Hematopoietic multipotent progenitor cell treated with erythropoietin and hydrocortisone succinate and interleukin-3 and kit ligand, for 4 days (in vitro differentiated cells): ENCODE data around the gene PPP1R13B.
"Not testable (repeated sequence)": the region's sequence is repeated elsewhere in the genome, so short reads cannot be mapped to it uniquely, and the experiment has no call there.

ENCODE experiments used
- DNase-seq: peaks from one replicate; pipeline ENCODE4 v3.0.0-alpha.2; 2015

The PPP1R13B gene

GRCh38 chr14:103830511-103831270 is 16.7 kb downstream of the PPP1R13B start:
- no peak for DNase-seq

- DNase-seq, result no peak
Measured at GRCh38 chr14:103828315-103828967, 18.9 kb downstream of the PPP1R13B start.

DNA sequence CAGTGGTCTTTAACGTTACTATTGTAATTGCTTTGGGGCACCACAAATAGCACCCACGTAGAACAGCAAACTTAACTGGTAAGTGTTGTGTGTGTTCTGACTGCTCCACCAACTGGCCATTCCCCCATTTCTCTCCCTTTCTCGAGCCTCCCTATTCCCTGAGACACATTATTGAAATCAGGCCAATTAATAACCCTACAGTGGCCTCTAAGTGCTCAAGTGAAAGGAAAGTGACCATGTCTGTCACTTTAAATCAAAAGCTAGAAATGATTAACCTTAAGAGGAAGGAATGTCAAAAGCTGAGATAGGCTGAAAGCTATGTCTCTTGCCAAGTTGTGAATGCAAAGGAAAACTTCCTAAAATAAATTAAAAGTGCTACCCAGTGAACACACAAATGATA is 22.3 kb downstream of the PPP1R13B start:
- DNase-seq, result no peak

DNA sequence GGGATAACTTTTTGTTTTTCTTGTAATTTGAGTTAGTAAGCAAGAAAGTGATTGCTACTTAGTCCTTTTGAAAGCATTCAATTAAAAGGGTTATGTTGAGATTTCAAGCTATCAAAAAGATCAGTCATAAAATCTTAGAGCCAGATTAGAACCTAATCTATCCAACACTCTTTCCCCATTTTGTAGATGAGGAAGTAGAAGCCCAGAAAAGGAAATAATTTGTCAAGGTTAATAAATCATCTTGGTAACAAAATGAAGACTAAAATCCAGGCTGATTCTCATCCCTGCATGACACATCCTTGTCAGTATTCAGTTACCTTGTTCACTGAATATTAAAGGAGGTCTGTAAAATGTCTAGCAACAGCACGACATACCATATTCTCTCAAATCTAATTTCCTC is 26.5 kb downstream of the PPP1R13B start:
- DNase-seq, result peak; percentile 31

DNA sequence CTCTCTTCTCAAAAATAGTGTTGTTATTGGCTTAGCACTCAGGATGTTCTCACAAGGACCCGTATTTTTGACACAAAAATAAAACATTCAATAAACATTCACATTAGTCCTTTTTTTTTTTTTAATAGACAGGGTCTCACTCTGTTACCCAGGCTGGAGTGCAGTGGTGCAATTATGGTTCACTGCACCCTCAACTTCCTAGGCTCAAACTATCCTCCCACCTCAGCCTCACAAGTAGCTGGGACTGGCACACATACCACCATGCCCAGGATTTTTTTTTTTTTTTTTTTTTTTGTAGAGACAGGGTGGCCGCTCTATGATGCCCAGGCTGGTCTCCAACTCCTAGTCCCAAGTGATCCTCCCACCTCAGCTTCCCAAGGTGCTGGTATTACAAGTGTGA is 27.0 kb downstream of the PPP1R13B start:
- no peak for DNase-seq

GRCh38 chr14:103819503-103820307 is 27.7 kb downstream of the PPP1R13B start:
- no peak for DNase-seq

- no peak for DNase-seq
Measured at GRCh38 chr14:103818870-103819269, 28.5 kb downstream of the PPP1R13B start.

DNA sequence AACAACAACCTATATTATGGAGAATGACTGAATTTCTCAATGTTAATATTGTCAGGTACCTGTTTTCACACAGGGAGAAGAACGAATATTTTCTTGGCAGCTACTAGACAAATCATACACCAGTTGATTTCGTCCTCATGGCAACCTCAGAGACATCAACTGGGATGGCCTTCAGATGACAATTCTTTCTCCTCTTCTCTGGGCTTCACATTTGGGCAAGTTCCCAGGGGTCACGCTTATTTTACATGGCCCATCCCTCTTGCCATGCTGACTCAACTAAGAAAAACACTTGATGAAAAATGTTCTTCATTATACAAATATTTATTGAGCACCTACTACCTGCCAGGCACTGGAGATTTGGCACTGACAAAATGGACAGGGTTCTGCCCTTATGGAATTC is 29.0 kb downstream of the PPP1R13B start:
- no peak for DNase-seq

DNA sequence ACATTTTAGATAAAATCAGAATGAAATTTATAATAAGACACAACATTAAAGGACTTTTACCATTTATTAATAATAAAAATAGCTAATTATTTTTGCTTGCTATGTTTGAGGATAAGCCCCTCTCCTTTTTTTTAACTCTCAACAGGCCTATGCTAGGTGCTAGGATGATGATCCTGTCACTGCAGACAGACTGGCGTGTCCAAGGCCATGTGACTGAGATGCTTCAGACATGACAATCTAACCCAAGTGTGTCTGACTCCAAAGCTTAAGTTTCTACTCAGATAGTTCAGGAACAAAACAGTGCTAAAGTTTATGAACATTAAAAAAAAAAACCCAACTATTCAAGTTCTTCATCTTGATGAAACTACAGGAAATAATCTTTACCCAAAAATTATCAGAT is 29.8 kb downstream of the PPP1R13B start:
- no peak for DNase-seq

DNA sequence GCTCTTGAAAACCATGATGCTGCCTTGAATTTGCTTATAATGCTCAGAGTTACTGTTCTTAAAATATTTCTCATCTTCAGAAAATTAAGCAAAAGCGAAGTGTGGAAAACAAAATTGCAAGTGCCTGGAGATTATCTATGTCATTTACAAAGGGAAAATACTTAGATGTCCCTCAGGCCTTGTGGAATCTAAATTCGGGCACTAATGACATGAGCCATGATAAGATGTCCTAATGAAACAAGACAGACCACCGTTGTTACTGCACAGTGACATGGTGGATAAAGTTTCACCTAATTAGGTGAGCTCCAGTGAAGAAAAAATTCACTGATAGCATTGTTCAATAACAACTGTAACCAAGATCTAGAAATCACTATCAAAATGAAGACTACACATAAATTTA is 30.4 kb downstream of the PPP1R13B start:
- no peak for DNase-seq

GRCh38 chr14:103815253-103815652 is 32.1 kb downstream of the PPP1R13B start:
- DNase-seq, result no peak

DNA sequence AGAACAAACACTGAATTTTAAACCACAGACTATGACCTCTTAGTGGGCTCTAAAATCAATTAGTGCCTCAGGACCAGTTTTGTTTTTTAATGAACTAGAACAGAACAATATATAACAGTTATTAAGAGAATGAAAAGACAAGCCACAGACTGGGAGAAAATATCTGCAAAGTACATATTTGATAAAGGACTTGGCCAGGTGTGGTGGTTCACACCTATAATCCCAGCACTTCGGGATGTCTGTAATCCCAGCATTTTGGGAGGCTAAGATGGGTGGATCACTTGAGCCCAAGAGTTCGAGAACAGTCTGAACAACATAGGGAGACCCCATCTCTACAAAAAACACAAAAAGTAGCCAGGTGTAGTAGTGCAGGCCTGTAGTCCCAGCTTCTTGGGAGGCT is 36.2 kb downstream of the PPP1R13B start:
- no peak for DNase-seq

- peak; percentile 87 for DNase-seq
Measured at GRCh38 chr14:103808403-103809001, 38.9 kb downstream of the PPP1R13B start.

GRCh38 chr14:103806805-103807204 is 40.6 kb downstream of the PPP1R13B start:
- no peak for DNase-seq

DNA sequence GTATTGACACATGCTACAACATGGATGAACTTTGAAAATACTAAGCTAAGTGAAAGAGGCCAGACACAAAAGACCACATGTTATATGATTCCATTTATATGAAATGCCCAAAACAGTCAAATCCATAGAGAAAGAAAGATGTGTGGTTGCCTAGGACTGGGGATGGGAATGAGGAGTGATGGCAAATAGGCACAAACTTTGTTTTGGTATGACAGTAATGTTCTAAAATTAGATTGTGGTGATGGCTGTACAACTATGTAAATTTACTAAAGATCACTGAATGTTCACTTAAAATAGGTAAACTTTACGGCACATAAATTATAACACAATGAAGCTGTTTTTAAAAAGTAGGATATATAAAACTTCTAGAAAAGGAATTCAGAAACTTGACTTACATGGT is 41.7 kb downstream of the PPP1R13B start:
- no peak for DNase-seq

DNA sequence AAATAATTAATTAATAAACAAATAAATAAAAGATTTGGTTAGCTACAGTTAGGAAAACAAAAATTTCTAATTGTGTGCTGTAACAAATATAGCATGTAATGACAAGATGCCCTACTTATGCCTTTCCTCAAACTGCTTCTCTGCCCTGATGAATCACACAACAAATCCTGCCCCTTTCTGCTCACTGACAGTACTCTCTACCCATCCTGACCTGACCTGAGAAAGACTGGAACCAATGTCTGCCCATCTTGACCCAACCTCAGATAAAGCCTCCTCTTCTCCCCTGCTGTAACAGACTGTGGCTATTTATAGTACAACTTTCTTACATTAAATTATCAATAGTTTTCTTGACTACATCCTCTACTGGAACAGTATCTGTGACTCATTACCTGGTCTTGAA is 43.7 kb downstream of the PPP1R13B start:
- no peak for DNase-seq

GRCh38 chr14:103802356-103802755 is 45.0 kb downstream of the PPP1R13B start:
- no peak for DNase-seq

- DNase-seq, result no peak
Measured at GRCh38 chr14:103801459-103801858, 45.9 kb downstream of the PPP1R13B start.

DNA sequence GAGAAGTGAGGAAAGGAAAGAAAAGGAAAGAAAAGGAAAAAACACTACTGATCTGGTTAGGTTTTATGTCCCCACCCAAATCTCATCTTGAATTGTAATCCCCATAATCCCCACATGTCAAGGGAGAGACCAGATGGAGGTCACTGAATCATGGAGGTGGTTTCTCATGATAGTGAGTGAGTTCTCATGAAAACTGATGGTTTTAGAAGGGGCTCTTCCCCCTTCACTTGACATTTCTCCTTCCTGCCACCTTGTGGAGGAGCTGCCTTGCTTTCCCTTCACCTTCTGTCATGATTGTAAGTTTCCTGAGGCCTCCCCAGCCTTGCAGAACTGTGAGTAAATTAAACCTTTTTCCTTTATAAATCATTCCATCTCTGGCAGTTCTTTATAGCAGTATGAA is 54.2 kb downstream of the PPP1R13B start:
- DNase-seq, result peak; percentile 46

GRCh38 chr14:103788086-103788485 is 59.3 kb downstream of the PPP1R13B start:
- DNase-seq, result no peak

DNA sequence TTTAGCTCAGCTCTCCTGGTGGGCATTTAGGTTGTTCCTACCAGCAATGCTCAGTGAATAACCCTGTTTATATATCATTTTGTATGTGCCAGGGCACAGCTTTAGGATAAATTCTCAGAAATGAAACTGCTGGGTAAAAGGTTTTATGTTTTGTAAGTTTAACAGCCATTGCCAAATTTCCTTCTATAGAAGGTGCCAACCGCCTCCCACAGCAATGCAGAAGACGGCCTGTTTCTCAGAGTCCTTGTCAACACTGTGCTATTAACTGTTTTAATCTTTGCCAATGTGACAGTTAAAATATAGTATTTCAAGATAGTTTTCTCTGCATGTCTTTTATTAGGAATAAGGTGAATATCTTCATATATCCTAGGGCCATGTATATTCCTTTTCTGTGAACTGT is 65.0 kb downstream of the PPP1R13B start:
- no peak for DNase-seq

DNA sequence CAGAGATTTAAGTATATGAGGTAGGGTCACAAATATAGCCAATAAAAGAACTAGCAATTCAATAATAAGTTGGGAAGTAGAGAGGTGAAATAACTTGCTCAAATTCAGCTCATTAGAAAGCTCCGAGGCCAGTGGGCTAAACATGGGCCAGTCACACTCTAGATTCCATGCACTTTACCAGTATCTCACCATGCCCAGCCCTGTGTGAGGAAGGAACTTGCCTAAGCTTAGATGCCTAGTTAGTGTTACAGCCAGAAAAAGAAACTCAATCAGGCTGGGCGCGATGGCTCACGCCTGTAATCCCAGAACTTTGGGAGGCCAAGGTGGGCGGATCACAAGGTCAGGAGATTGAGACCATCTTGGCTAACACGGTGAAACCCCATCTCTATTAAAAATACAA is 71.1 kb downstream of the PPP1R13B start:
- not testable (repeated sequence) for DNase-seq

GRCh38 chr14:103775506-103775905 is 71.9 kb downstream of the PPP1R13B start:
- DNase-seq, result no peak
